ENCODE data around the gene MPP4.

The MPP4 gene

GRCh38 chr2:201607568-201607967 lies 90.9 kb downstream of the MPP4 start (continued):
- TF ChIP-seq TSHZ2 (CRISPR knock-in tag; IDR thresholded peaks at IDR 0.05) (no peak), TOX (CRISPR knock-in tag; IDR thresholded peaks at IDR 0.05; ENCODE audit: borderline replicate concordance) (no peak), OSR1 (CRISPR knock-in tag; IDR thresholded peaks at IDR 0.05) (no peak)

GRCh38 chr2:201600906-201601305 lies 97.5 kb downstream of the MPP4 start:
- TF ChIP-seq ZFP3 (CRISPR knock-in tag; IDR thresholded peaks at IDR 0.05) (no peak), ZFP30 (CRISPR knock-in tag; IDR thresholded peaks at IDR 0.05) (no peak), ZNF565 (CRISPR knock-in tag; conservative IDR thresholded peaks at IDR 0.05; ENCODE audit: low read depth) (no peak), CSRNP3 (CRISPR knock-in tag; IDR thresholded peaks at IDR 0.05) (no peak), GLIS3 (CRISPR knock-in tag; IDR thresholded peaks at IDR 0.05) (no peak), SNAI2 (CRISPR knock-in tag; IDR thresholded peaks at IDR 0.05) (no peak), TCF4 (CRISPR knock-in tag; IDR thresholded peaks at IDR 0.05; ENCODE audit: borderline replicate concordance) (no peak), ARNTL (CRISPR knock-in tag; IDR thresholded peaks at IDR 0.05; ENCODE audit: borderline replicate concordance, low read depth) (no peak), BACH2 (CRISPR knock-in tag; IDR thresholded peaks at IDR 0.05; ENCODE audit: borderline replicate concordance) (no peak), ZC3H10 (CRISPR knock-in tag; IDR thresholded peaks at IDR 0.05) (no peak)
- TF ChIP-seq, protein P1, sequence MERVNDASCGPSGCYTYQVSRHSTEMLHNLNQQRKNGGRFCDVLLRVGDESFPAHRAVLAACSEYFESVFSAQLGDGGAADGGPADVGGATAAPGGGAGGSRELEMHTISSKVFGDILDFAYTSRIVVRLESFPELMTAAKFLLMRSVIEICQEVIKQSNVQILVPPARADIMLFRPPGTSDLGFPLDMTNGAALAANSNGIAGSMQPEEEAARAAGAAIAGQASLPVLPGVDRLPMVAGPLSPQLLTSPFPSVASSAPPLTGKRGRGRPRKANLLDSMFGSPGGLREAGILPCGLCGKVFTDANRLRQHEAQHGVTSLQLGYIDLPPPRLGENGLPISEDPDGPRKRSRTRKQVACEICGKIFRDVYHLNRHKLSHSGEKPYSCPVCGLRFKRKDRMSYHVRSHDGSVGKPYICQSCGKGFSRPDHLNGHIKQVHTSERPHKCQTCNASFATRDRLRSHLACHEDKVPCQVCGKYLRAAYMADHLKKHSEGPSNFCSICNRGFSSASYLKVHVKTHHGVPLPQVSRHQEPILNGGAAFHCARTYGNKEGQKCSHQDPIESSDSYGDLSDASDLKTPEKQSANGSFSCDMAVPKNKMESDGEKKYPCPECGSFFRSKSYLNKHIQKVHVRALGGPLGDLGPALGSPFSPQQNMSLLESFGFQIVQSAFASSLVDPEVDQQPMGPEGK (CRISPR knock-in tag; IDR thresholded peaks at IDR 0.05; ENCODE audit: borderline replicate concordance) = no peak
- no peak for ATAC-seq

DNA sequence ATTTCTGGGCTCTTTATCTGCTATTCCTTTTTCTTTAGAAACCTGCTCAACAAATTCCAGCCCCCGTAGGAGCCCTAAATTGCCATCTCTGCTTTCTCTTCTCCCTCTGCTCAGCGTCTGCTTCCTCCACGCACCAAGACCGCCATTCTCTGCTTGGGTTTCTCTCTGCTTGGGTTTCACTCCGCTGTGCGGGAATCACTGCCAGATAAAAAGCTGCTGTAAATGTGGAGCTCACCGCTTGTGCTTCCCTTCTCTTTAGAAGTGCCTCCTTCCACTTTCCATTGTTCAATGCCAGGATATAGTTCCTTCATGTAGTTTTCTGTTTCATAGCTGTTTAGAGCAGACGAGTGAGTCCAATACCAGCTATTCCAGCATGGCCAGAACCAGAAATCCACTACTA lies 101.0 kb downstream of the MPP4 start:
- ATAC-seq = no peak
- TF ChIP-seq BACH2 (CRISPR knock-in tag; IDR thresholded peaks at IDR 0.05; ENCODE audit: borderline replicate concordance) = no peak
- no peak for TF ChIP-seq CREB5 (CRISPR knock-in tag; IDR thresholded peaks at IDR 0.05; ENCODE audit: low read depth)
- no peak for TF ChIP-seq TSHZ2 (CRISPR knock-in tag; IDR thresholded peaks at IDR 0.05)
- no peak for TF ChIP-seq CSRNP3 (CRISPR knock-in tag; IDR thresholded peaks at IDR 0.05)
- TF ChIP-seq CSDC2 (CRISPR knock-in tag; IDR thresholded peaks at IDR 0.05) = no peak
- no peak for TF ChIP-seq ZFP3 (CRISPR knock-in tag; IDR thresholded peaks at IDR 0.05)
- no peak for TF ChIP-seq PPARA (CRISPR knock-in tag; IDR thresholded peaks at IDR 0.05; ENCODE audit: borderline replicate concordance)

All from SK-N-SH treated with all-trans-retinoic acid at 6 μM for 48 hours (cell line).